Breast epithelium (tissue), 3 donors: ENCODE data around the gene ARHGAP45.

Experiments
- CTCF ChIP-seq, 3 donors: fragments of 450-650 bp; IDR thresholded peaks; one replicate each; pipeline ENCODE4 v1.5.1; 2016 to 2017; ENCODE audit warnings: antibody characterized with exemption in 3 of 3, mild to moderate bottlenecking in 3 of 3, moderate library complexity in 3 of 3
- POLR2A ChIP-seq: fragments of 450-650 bp; IDR thresholded peaks from one replicate; pipeline ENCODE4 v1.6.1; 2016; ENCODE audit warnings: antibody characterized with exemption, mild to moderate bottlenecking, moderate library complexity
- POLR2AphosphoS5 ChIP-seq, 3 donors: sonication (generic); formaldehyde crosslinking; IDR thresholded peaks; one replicate each; pipeline ENCODE4 v1.6.1; 2017; ENCODE audit warnings: antibody characterized with exemption in 3 of 3

GRCh38 chr19:1019980-1020867 lies 46.7 kb upstream of the ARHGAP45 start:
- TF ChIP-seq CTCF (IDR thresholded peaks at IDR 0.05) (no peak), POLR2A (no peak), POLR2AphosphoS5 (IDR thresholded peaks at IDR 0.05) (no peak)
